Mesenchymal stem cell (in vitro differentiated cells and primary cell): Measurements from ENCODE around the gene RAB24.

Experiments used
- DNase-seq: peaks from one replicate; pipeline ENCODE4 v3.0.0-alpha.2; 2013
- H2AFZ ChIP-seq: one replicate; pipeline ENCODE4 v1.6.1; 2013; ENCODE audit warnings: low read depth, mild to moderate bottlenecking, control low read depth, inconsistent platforms, low read length, moderate library complexity
- H2AK5ac ChIP-seq: 2 replicates; pipeline ENCODE4 v1.6.1; 2013; ENCODE audit warnings: low read length, moderate library complexity, mild to moderate bottlenecking, inconsistent platforms; ENCODE audit not compliant: severe bottlenecking
- H2BK120ac ChIP-seq: one replicate; pipeline ENCODE4 v1.6.1; 2013; ENCODE audit warnings: low read depth, mild to moderate bottlenecking, inconsistent platforms, low read length, moderate library complexity
- H2BK12ac ChIP-seq, 2 experiments: one replicate each; pipeline ENCODE4 v1.6.1; 2013; ENCODE audit warnings: inconsistent platforms in 2 of 2, low read length in 2 of 2, mild to moderate bottlenecking in 2 of 2, moderate library complexity in 2 of 2, control low read depth in 1 of 2
- H2BK15ac ChIP-seq: one replicate; pipeline ENCODE4 v1.6.1; 2013; ENCODE audit warnings: mild to moderate bottlenecking, low read depth, inconsistent platforms; ENCODE audit not compliant: poor library complexity, severe bottlenecking
- H2BK5ac ChIP-seq: 2 replicates; pipeline ENCODE4 v1.6.1; 2013; ENCODE audit warnings: low read depth, mild to moderate bottlenecking, low read length, control low read depth, inconsistent platforms; ENCODE audit not compliant: poor library complexity, severe bottlenecking
- H3K14ac ChIP-seq, 2 experiments: one replicate each; pipeline ENCODE4 v1.6.1; 2013; ENCODE audit warnings: inconsistent platforms in 2 of 2, low read length in 2 of 2, control low read depth in 1 of 2, mild to moderate bottlenecking in 1 of 2, moderate library complexity in 1 of 2
- H3K18ac ChIP-seq, 2 experiments: one replicate each; pipeline ENCODE4 v1.6.1; 2013; ENCODE audit warnings: inconsistent platforms in 2 of 2, low read length in 2 of 2, control low read depth in 1 of 2, low read depth in 1 of 2, mild to moderate bottlenecking in 1 of 2
- H3K23ac ChIP-seq, 2 experiments: one replicate each; pipeline ENCODE4 v1.6.1; 2013; ENCODE audit warnings: inconsistent platforms in 2 of 2, low read length in 2 of 2, mild to moderate bottlenecking in 2 of 2, moderate library complexity in 2 of 2, control low read depth in 1 of 2
- H3K27ac ChIP-seq: 2 replicates; pipeline ENCODE4 v1.5.1; 2013; ENCODE audit warnings: mild to moderate bottlenecking, moderate library complexity, low read length, control low read depth, inconsistent platforms; ENCODE audit not compliant: poor library complexity, severe bottlenecking
- H3K27me3 ChIP-seq, 2 experiments: 2 replicates each; pipeline versions ENCODE4 v1.6.1 to v1.7.0; 2013; ENCODE audit warnings: low read length in 2 of 2, mild to moderate bottlenecking in 2 of 2, moderate library complexity in 2 of 2, control low read depth in 1 of 2, inconsistent platforms in 1 of 2; ENCODE audit not compliant: control insufficient read depth in 1 of 2, insufficient read depth in 1 of 2
- H3K36me3 ChIP-seq, 2 experiments: 2 replicates each; pipeline versions ENCODE4 v1.6.1 to v1.7.0; 2013; ENCODE audit warnings: low read length in 2 of 2, control low read depth in 1 of 2, inconsistent platforms in 1 of 2, low read depth in 1 of 2, mild to moderate bottlenecking in 1 of 2; ENCODE audit not compliant: insufficient read depth in 2 of 2, control insufficient read depth in 1 of 2
- H3K4ac ChIP-seq, 2 experiments: one replicate each; pipeline ENCODE4 v1.6.1; 2013; ENCODE audit warnings: inconsistent platforms in 2 of 2, low read length in 2 of 2, mild to moderate bottlenecking in 2 of 2, moderate library complexity in 2 of 2, control low read depth in 1 of 2, low read depth in 1 of 2
- H3K4me1 ChIP-seq: 2 replicates; pipeline ENCODE4 v1.6.1; 2013; ENCODE audit warnings: low read depth, low read length, control low read depth; ENCODE audit not compliant: control insufficient read depth, insufficient read depth
- H3K4me2 ChIP-seq: 2 replicates; pipeline ENCODE4 v1.6.1; 2013; ENCODE audit warnings: low read length, mild to moderate bottlenecking, inconsistent platforms; ENCODE audit not compliant: poor library complexity, severe bottlenecking
- H3K4me3 ChIP-seq, 2 experiments: 2 replicates each; pipeline versions ENCODE4 v1.5.1 to v1.7.0; 2013; ENCODE audit warnings: low read length in 2 of 2, mild to moderate bottlenecking in 2 of 2, control low read depth in 1 of 2, low read depth in 1 of 2; ENCODE audit not compliant: insufficient read depth in 1 of 2
- H3K79me1 ChIP-seq: replicated peaks from 2 replicates; pipeline ENCODE4 v1.6.1; 2013; ENCODE audit warnings: mild to moderate bottlenecking, control low read depth, low read length, inconsistent platforms; ENCODE audit not compliant: poor library complexity, severe bottlenecking
- H3K9ac ChIP-seq: 2 replicates; pipeline ENCODE4 v1.7.0; 2013; ENCODE audit warnings: mild to moderate bottlenecking, low read length, moderate library complexity
- H3K9me3 ChIP-seq: 2 replicates; pipeline ENCODE4 v1.7.0; 2013; ENCODE audit warnings: mild to moderate bottlenecking, low read length; ENCODE audit not compliant: control insufficient read depth
- H4K8ac ChIP-seq: one replicate; pipeline ENCODE4 v1.6.1; 2013; ENCODE audit warnings: inconsistent platforms, mild to moderate bottlenecking, low read length, moderate library complexity
- H4K91ac ChIP-seq: one replicate; pipeline ENCODE4 v1.6.1; 2013; ENCODE audit warnings: mild to moderate bottlenecking, low read length, inconsistent platforms
- WGBS: methylation state at CpG from one replicate; pipeline ENCODE4 v1.1.7; 2013; ENCODE audit warnings: mixed read lengths; 5-methylcytosine and 5-hydroxymethylcytosine counted together

RAB24 gene

GRCh38 chr5:177350776-177351391 is 47.4 kb upstream of the RAB24 start:
- Histone ChIP-seq H4K8ac (peak overlapping the region; percentile 89), H3K14ac (no peak overlapping the region), H4K91ac (peak overlapping the region; percentile 48), H2AFZ (no peak overlapping the region), H3K4me1 (peaks cover 19% of the 10 kb centered on the region), H2BK5ac (no peak overlapping the region), H2BK120ac (no peak overlapping the region), H3K4ac (peak overlapping the region; percentile 1 to 34), H2BK15ac (no peak overlapping the region), H3K36me3 (peaks cover 9 to 34% of the 10 kb centered on the region in 2 experiments), H3K27ac (peak overlapping the region; percentile 99), H3K9me3 (peaks cover 7% of the 10 kb centered on the region), H3K9ac (peak overlapping the region; percentile 99), H2AK5ac (peak overlapping the region; percentile 23), H3K4me3 (peak overlapping the region; percentile 71 to 100), H3K4me2 (peak overlapping the region; percentile 54), H3K18ac (peak overlapping the region in 1 of 2 experiments; percentile 1), H3K79me1 (no peaks in the 10 kb centered on the region), H3K23ac (no peak overlapping the region), H2BK12ac (no peak overlapping the region), H3K27me3 (peaks cover 0 to 3% of the 10 kb centered on the region in 2 experiments)
- WGBS: 21% methylated on average over 19 of the region's 19 CpGs
- DNase-seq: no peak

DNA sequence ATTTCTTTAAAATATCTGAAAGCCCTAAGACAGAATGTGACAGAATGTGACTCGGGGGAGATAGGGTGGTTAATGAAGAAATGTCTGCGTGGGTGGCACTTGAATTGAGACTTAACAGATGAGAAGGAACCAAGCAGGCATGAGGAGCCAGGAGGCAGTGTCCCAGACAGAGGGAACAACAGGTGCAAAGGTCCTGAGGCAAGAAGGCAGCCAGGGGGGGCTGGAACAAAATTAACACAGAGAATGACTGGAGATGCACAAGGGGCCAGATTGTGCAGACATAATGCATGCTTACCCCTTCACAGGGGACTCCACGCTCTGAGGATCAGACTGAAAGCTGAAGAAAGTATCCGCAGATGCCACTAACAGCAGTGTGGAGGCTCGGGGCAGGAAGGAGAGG is 46.2 kb upstream of the RAB24 start:
- 94% methylated on average over 5 of the region's 5 CpGs for WGBS
- Histone ChIP-seq H3K14ac (no peak overlapping the region), H3K36me3 (peaks cover 15 to 34% of the 10 kb centered on the region in 2 experiments), H4K91ac (no peak overlapping the region), H3K4me1 (peaks cover 19% of the 10 kb centered on the region), H3K23ac (no peak overlapping the region), H4K8ac (no peak overlapping the region), H2AFZ (no peak overlapping the region), H2BK15ac (no peak overlapping the region), H3K4ac (no peak overlapping the region), H3K27ac (no peak overlapping the region), H3K79me1 (no peaks in the 10 kb centered on the region), H2BK5ac (no peak overlapping the region), H2BK120ac (no peak overlapping the region), H2BK12ac (no peak overlapping the region), H3K27me3 (no peaks in the 10 kb centered on the region), H3K4me3 (peak overlapping the region in 1 of 2 experiments; percentile 100), H2AK5ac (no peak overlapping the region), H3K9ac (peak overlapping the region; percentile 99), H3K18ac (no peak overlapping the region), H3K9me3 (no peaks in the 10 kb centered on the region), H3K4me2 (peak overlapping the region; percentile 17)
- no peak for DNase-seq

DNA sequence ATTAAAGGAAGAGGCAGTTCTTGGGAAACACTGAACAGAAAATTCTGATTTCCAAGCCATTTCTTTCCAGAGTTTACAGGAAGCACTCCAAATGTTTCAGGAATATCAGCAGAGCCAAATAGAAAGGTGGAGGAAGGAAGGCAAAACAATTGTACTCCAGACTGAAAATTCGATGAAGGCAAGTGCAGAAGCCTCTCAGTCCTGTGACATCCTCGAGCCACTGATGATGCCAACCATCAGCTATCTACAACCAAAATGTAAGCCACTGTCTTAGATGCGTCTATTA is 45.8 kb upstream of the RAB24 start:
- H2BK15ac ChIP-seq: no peak overlapping the region
- no peak overlapping the region for H4K91ac ChIP-seq
- H2BK120ac ChIP-seq: no peak overlapping the region
- H2AK5ac ChIP-seq: no peak overlapping the region
- no peak overlapping the region for H3K23ac ChIP-seq
- peak overlapping the region in 1 of 2 experiments; percentile 100 for H3K4me3 ChIP-seq
- H3K4ac ChIP-seq: no peak overlapping the region
- H3K14ac ChIP-seq: no peak overlapping the region
- H3K9me3 ChIP-seq: no peaks in the 10 kb centered on the region
- no peak overlapping the region for H3K27ac ChIP-seq
- no peak for DNase-seq
- H3K79me1 ChIP-seq: no peaks in the 10 kb centered on the region
- no peaks in the 10 kb centered on the region for H3K27me3 ChIP-seq
- no peak overlapping the region for H3K9ac ChIP-seq
- no peak overlapping the region for H3K4me2 ChIP-seq
- no peak overlapping the region for H4K8ac ChIP-seq
- no peak overlapping the region for H2BK12ac ChIP-seq
- H3K36me3 ChIP-seq: peaks cover 16 to 34% of the 10 kb centered on the region in 2 experiments
- 95% methylated on average over 3 of the region's 3 CpGs for WGBS
- no peak overlapping the region for H2AFZ ChIP-seq
- H3K4me1 ChIP-seq: peaks cover 19% of the 10 kb centered on the region
- no peak overlapping the region for H2BK5ac ChIP-seq
- no peak overlapping the region for H3K18ac ChIP-seq

DNA sequence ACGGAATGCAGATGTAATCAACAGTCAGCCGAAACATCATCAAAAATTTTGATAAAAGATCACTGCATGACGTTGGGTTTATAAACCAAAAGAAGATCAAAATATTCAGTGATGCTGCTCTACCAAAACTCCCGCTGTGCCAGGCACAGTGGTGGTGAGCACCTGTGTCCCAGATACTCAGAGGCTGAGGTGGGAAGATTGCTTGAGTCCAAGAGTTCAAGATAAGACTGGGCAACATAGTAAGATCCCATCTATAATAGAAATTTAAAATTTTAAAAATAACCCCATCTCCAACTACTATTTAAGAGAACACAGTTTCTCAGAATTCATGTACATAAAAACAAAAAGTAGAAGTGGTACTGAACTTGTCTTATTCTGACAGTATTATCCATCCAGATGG is 44.2 kb upstream of the RAB24 start:
- Histone ChIP-seq H2BK5ac (no peak overlapping the region), H3K14ac (no peak overlapping the region), H2AK5ac (no peak overlapping the region), H2BK120ac (no peak overlapping the region), H3K4ac (no peak overlapping the region), H3K36me3 (peaks cover 19 to 43% of the 10 kb centered on the region in 2 experiments), H3K79me1 (peaks cover 1% of the 10 kb centered on the region), H3K27me3 (no peaks in the 10 kb centered on the region), H3K27ac (no peak overlapping the region), H3K4me3 (no peak overlapping the region), H3K9me3 (no peaks in the 10 kb centered on the region), H2BK12ac (no peak overlapping the region), H3K18ac (no peak overlapping the region), H3K4me2 (no peak overlapping the region), H3K23ac (no peak overlapping the region), H3K9ac (peak overlapping the region; percentile 28), H3K4me1 (peaks cover 19% of the 10 kb centered on the region), H2BK15ac (no peak overlapping the region), H2AFZ (no peak overlapping the region), H4K91ac (no peak overlapping the region), H4K8ac (no peak overlapping the region)
- DNase-seq: no peak
- 98% methylated on average over 4 of the region's 4 CpGs for WGBS
